Measurements from ENCODE around the gene SKIC2. TPM values are rescaled to one million over a fixed set of nuclear protein-coding genes. Genes with fewer than 3 reads are reported as not detected.

SKIC2 gene
- polyA plus RNA-seq, 4 donors, result 51.4 to 171 (median 85.7) TPM

Other genes with a start within 250 kb of the SKIC2 start
- under 1 TPM in 1 of 4 donors, not detected in 3; 0.22 TPM for gene LY6G6D, start 243.8 kb upstream of the SKIC2 start, polyA plus RNA-seq
- under 1 TPM in 1 of 4 donors, not detected in 3; 0.18 TPM for gene LY6G6C, start 237.4 kb upstream of the SKIC2 start, polyA plus RNA-seq
- gene MPIG6B, start 235.8 kb upstream of the SKIC2 start, polyA plus RNA-seq, result under 1 TPM in 2 of 4 donors, not detected in 2; 0.13 to 0.59 TPM
- 10 to 100 TPM; 64.4 to 89.7 (median 76.1) TPM for gene DDAH2, start 229.9 kb upstream of the SKIC2 start, polyA plus RNA-seq
- 100 to 1,000 TPM; 400 to 576 (median 535) TPM for gene CLIC1, start 222.6 kb upstream of the SKIC2 start, polyA plus RNA-seq
- gene MSH5, start 219.2 kb upstream of the SKIC2 start, polyA plus RNA-seq, result 10 to 100 TPM in 2 of 4 donors, 1 to 10 TPM in 2; 1.6 to 53.1 (median 9.2) TPM
- 10 to 100 TPM in 1 of 4 donors, 1 to 10 TPM in 3; 1.4 to 15.5 (median 4.6) TPM for gene SAPCD1, start 196.5 kb upstream of the SKIC2 start, polyA plus RNA-seq
- 10 to 100 TPM in 1 of 4 donors, 1 to 10 TPM in 3; 2.9 to 11.9 (median 6.4) TPM for gene VWA7, start 181.8 kb upstream of the SKIC2 start, polyA plus RNA-seq
- gene VARS1, start 163.4 kb upstream of the SKIC2 start, polyA plus RNA-seq, result 10 to 100 TPM; 19.9 to 42.4 (median 24.2) TPM
- gene LSM2, start 152.2 kb upstream of the SKIC2 start, polyA plus RNA-seq, result 10 to 100 TPM; 27.3 to 90.2 (median 39.3) TPM
- 1 to 10 TPM in 2 of 4 donors, under 1 TPM in 2; 0.27 to 2.6 (median 1.1) TPM for gene HSPA1L, start 143.9 kb upstream of the SKIC2 start, polyA plus RNA-seq
- gene HSPA1A, start 143.6 kb upstream of the SKIC2 start, polyA plus RNA-seq, result 10 to 100 TPM in 3 of 4 donors, 1 to 10 TPM in 1; 9.7 to 49.6 (median 25.7) TPM
- 100 to 1,000 TPM in 1 of 4 donors, 10 to 100 TPM in 3; 16.5 to 130 (median 35.0) TPM for gene HSPA1B, start 131.4 kb upstream of the SKIC2 start, polyA plus RNA-seq
- gene NEU1, start 96.4 kb upstream of the SKIC2 start, polyA plus RNA-seq, result 100 to 1,000 TPM in 1 of 4 donors, 10 to 100 TPM in 3; 24.8 to 466 (median 37.4) TPM
- gene SLC44A4, start 80.2 kb upstream of the SKIC2 start, polyA plus RNA-seq, result 100 to 1,000 TPM in 3 of 4 donors, 10 to 100 TPM in 1; 82.3 to 215 (median 130) TPM
- 10 to 100 TPM; 27.8 to 50.3 (median 37.4) TPM for gene EHMT2, start 61.5 kb upstream of the SKIC2 start, polyA plus RNA-seq
- gene ZBTB12, start 57.1 kb upstream of the SKIC2 start, polyA plus RNA-seq, result 10 to 100 TPM in 1 of 4 donors, 1 to 10 TPM in 3; 1.6 to 12.5 (median 5.2) TPM
- gene C2, start 31.5 kb upstream of the SKIC2 start, polyA plus RNA-seq, result 10 to 100 TPM in 3 of 4 donors, 1 to 10 TPM in 1; 7.4 to 58.7 (median 21.3) TPM
- 100 to 1,000 TPM in 1 of 4 donors, 10 to 100 TPM in 3; 38.7 to 141 (median 80.6) TPM for gene CFB, start 13.1 kb upstream of the SKIC2 start, polyA plus RNA-seq
- gene NELFE, start 204 bp upstream of the SKIC2 start, polyA plus RNA-seq, result 10 to 100 TPM; 55.6 to 77.1 (median 59.1) TPM
- gene DXO, start 13.0 kb downstream of the SKIC2 start, polyA plus RNA-seq, result 10 to 100 TPM; 14.1 to 16.8 (median 16.0) TPM
- gene C4A, start 22.9 kb downstream of the SKIC2 start, polyA plus RNA-seq, result 10 to 100 TPM in 3 of 4 donors, 1 to 10 TPM in 1; 4.0 to 64.7 (median 26.1) TPM
- 10 to 100 TPM in 3 of 4 donors, 1 to 10 TPM in 1; 9.6 to 87.6 (median 26.6) TPM for gene C4B, start 55.6 kb downstream of the SKIC2 start, polyA plus RNA-seq
- gene CYP21A2, start 79.2 kb downstream of the SKIC2 start, polyA plus RNA-seq, result 1 to 10 TPM in 2 of 4 donors, under 1 TPM in 2; 0.18 to 3.4 (median 0.98) TPM
- gene TNXB, start 150.2 kb downstream of the SKIC2 start, polyA plus RNA-seq, result 10 to 100 TPM in 1 of 4 donors, 1 to 10 TPM in 3; 1.8 to 38.7 (median 4.5) TPM
- 10 to 100 TPM; 15.4 to 89.5 (median 45.8) TPM for gene ATF6B, start 169.1 kb downstream of the SKIC2 start, polyA plus RNA-seq
- gene FKBPL, start 171.1 kb downstream of the SKIC2 start, polyA plus RNA-seq, result 1 to 10 TPM; 4.6 to 9.7 (median 7.5) TPM
- gene PRRT1, start 192.8 kb downstream of the SKIC2 start, polyA plus RNA-seq, result 1 to 10 TPM in 3 of 4 donors, not detected in 1; 1.4 to 4.7 (median 4.6) TPM
- gene PPT2, start 195.0 kb downstream of the SKIC2 start, polyA plus RNA-seq, result 10 to 100 TPM in 2 of 4 donors, 1 to 10 TPM in 2; 3.1 to 26.5 (median 10.3) TPM
- 10 to 100 TPM in 3 of 4 donors, 1 to 10 TPM in 1; 7.8 to 21.9 (median 12.8) TPM for gene EGFL8, start 205.4 kb downstream of the SKIC2 start, polyA plus RNA-seq
- gene AGPAT1, start 216.9 kb downstream of the SKIC2 start, polyA plus RNA-seq, result 100 to 1,000 TPM in 1 of 4 donors, 10 to 100 TPM in 3; 41.9 to 112 (median 63.2) TPM
- 100 to 1,000 TPM; 106 to 232 (median 162) TPM for gene RNF5, start 219.2 kb downstream of the SKIC2 start, polyA plus RNA-seq
- gene AGER, start 225.1 kb downstream of the SKIC2 start, polyA plus RNA-seq, result 10 to 100 TPM in 2 of 4 donors, 1 to 10 TPM in 2; 3.0 to 12.1 (median 9.2) TPM
- 100 to 1,000 TPM in 1 of 4 donors, 10 to 100 TPM in 3; 17.6 to 119 (median 29.9) TPM for gene PBX2, start 231.0 kb downstream of the SKIC2 start, polyA plus RNA-seq
- gene GPSM3, start 233.5 kb downstream of the SKIC2 start, polyA plus RNA-seq, result 10 to 100 TPM in 3 of 4 donors, 1 to 10 TPM in 1; 6.0 to 31.3 (median 14.0) TPM